GM12873 (cell line): ENCODE results near the gene FUT3.
A peak's percentile ranks its signal among the peaks of the same experiment; 100 is the strongest.

ENCODE experiments used
- CTCF ChIP-seq: IDR thresholded peaks from 2 replicates; pipeline ENCODE4 v1.5.1; 2012; ENCODE audit warnings: low read depth, mild to moderate bottlenecking, moderate library complexity, low read length, control low read depth; ENCODE audit not compliant: insufficient read depth; ENCODE audit errors: missing control alignments

FUT3 gene

GRCh38 chr19:5806133-5806489, 45.1 kb downstream of the FUT3 start:
- TF ChIP-seq CTCF, result no peak

GRCh38 chr19:5805462-5806132, 45.7 kb downstream of the FUT3 start:
- TF ChIP-seq CTCF, result peak; percentile 51

- TF ChIP-seq CTCF, result no peak
Observed at GRCh38 chr19:5804516-5805461, 46.5 kb downstream of the FUT3 start, which contains the start of gene NRTN. TSS of gene NRTN (plus strand) at chr19:5805067. CDS start at chr19:5824166, 19,099 bp downstream.

GRCh38 chr19:5803752-5804515, 47.3 kb downstream of the FUT3 start:
- TF ChIP-seq CTCF, result peak; percentile 92

GRCh38 chr19:5803441-5803751, 47.9 kb downstream of the FUT3 start:
- no peak for TF ChIP-seq CTCF

- TF ChIP-seq CTCF, result no peak
Observed at GRCh38 chr19:5801796-5802619, 49.2 kb downstream of the FUT3 start.
